ENCODE data around the gene CDC45.
"Not testable (repeated sequence)": the region's sequence is repeated elsewhere in the genome, so short reads cannot be mapped to it uniquely, and the experiment has no call there.

The CDC45 gene

DNA sequence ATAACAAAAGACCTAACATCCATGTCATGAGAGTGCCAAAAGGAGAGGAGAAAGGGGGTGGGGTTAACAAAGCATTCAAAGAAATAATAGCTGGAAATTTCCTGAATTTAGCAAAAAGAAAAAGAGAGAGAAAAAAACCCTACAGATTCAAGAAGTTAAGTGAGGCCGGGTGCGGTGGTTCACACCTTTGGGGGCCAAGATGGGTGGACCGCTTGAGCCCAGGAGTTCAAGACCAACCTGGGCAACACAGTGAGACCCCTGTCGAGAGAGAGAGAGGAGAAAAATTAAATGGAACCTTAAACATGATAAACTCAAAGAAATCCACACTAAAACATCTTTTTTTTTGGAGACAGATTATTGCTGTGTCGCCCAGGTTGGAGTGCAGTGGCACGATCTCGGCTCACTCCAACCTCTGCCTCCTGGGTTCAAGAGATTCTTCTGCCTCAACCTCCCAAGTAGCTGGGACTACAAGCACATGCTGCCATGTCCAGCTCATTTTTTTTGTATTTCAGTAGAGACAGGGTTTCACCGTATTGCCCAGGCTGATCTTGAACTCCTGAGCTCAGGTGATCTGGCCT is 53.4 kb downstream of the CDC45 start:
- no peak for DNase-seq

DNA sequence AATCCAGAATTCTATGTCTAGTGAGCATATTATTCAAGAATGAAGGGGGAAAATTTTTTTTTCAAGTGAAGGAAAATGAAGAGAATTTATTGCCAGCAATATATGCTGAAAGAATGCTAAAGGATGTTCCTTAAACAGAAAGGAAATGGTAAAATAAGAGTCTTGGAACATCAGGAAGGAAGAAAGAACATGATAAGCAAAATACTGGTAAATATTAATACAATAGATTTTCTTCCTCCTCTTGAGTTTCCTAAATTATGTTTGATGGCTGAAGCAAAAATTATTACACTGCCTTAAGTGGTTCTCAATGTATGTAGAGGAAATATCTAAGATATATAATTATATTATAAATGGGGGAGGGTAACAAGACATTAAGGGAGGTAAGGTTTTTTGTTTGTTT is 54.1 kb downstream of the CDC45 start:
- DNase-seq, result no peak

DNA sequence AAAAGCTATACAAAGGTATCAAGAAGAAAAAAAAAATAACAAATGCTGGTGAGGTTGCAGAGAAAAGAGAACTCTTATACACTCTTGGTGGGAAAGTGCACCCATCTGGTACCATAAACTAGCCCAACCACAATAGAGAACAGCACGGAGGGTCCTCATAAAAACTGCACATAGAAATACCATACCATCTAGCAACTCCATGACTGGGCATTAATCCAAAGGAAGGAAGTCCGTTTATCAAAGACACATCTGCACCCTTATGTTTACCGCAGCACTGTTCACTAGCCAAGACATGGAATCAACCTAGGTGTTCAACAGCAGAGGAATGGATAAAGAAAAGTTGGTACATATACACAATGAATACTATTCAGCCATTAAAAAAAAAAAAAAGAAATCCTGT is 55.3 kb downstream of the CDC45 start:
- no peak for DNase-seq

DNA sequence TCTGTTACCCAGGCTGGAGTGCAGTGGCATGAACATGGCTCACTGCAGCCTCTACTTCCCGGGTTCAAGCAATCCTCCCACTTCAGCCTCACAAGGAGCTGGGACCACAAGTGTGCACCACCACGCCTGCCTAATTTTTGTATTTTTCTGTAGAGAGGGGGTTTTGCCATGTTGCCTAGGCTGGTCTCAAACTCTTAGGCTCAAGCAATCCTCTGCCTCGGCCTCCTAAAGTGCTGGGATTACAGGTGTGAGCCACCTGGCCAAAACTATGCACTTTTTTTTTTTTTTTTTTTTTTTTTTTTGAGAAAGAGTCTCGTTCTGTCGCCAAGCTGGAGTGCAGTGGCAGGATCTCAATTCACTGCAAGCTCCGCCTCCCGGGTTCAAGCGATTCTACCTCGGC is 56.8 kb downstream of the CDC45 start:
- no peak for DNase-seq

DNA sequence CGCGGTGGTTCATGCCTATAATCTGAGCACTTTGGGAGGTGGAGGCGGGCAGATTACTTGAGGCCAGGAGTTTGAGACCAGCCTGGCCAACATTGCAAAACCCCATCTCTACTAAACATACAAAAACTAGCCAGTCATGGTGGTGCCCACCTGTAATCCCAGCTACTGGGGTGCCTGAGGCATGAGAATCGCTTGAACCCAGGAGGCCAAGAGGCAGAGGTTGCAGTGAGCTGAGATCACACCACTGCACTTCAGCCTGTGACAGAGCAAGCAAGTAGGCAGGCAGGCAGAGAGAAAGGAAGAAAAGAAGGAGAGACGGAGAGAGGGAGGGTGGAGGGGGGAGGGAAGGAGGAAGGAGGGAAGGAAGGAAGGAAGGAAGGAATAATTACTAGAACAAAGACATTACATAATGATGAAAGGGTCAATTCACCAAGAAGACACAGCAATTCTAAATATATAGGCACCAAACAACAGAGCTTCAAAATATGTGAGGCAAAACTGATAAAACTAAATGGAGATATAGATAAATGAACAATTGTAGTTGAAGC is 58.3 kb downstream of the CDC45 start:
- no peak for DNase-seq

DNA sequence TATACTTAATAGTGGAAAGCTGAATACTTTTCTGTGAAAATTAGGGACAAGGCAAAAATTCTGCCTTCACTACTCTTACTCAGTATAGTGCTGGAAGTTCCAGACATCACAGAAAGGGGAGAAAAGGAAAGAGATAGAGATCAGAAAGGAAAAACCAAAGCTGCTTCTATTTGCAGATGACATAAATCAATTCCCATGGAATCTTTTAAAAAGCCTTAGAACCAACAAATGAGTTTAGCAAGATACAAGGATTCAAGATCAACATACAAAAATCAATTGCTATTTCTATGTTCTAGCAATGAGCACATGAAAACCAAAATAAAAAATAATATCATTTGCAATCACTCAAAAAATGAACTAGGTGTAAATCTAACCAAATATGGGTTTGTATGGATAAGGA is 60.7 kb downstream of the CDC45 start:
- no peak for DNase-seq

DNA sequence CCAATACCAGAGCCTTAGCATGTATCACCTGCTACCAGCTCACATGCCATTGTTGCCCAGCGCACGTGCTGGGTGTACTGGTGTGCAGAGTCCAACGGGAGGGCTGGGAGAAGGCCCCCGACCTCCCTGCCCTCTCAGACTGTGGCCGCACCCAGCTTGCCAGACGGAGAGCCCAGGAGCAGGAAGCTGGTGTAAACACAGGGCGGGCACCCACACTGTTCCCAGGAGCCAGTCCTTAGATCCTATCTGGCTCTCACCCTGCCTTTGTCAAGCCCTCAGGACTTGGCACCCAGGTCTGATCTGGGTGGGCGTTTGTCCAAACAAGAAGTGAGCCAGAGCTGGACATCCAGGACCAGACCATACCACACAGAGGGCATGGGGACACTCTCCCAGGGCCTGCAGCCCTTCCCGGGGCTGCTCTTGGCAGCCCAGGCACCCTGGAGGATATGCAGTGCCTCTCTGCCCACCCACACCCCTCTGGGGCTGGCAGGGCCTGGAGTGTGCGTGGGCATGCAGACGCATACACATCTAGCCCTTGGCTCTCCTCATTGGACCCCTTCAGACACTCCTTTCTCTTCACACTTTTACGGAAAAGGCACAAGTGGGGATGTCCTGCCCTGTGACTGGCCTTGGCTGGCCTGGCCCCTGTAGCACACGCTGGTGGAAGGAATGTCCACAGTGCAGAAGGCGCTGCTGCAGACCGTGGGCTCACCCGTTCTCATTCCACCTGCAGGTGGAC is 64.4 kb downstream of the CDC45 start:
- DNase-seq, result no peak

DNA sequence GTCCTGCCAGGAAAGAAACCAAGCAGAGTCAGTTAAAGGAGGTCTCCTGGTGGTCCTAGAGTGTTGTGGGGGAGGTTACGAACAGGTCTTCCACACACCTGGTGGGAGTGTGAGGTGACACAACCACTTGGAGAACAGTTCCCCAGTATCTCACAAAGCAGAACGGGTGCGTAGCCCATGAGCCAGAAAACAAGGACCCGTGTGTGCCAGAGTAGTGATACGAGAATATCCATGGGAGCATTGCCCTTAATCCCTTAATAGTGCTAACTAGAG is 66.2 kb downstream of the CDC45 start:
- no peak for DNase-seq

DNA sequence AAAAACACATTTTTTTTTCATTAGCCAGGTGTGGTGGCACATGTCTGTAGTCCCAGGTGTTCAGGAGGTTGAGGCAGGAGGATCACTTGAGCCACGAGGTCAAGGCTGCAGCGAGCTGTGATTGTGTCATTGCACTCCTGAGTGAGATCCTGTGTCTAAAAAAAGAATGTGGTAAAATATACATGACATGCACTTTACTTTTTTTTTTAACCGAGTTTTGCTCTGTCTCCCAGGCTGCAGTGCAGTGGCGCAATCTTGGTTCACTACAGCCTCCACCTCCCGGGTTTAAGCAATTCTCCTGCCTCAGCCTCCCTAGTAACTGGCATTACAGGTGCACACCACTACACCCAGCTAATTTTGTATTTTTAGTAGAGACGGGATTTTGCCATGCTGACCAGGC is 67.0 kb downstream of the CDC45 start:
- DNase-seq, result no peak

DNA sequence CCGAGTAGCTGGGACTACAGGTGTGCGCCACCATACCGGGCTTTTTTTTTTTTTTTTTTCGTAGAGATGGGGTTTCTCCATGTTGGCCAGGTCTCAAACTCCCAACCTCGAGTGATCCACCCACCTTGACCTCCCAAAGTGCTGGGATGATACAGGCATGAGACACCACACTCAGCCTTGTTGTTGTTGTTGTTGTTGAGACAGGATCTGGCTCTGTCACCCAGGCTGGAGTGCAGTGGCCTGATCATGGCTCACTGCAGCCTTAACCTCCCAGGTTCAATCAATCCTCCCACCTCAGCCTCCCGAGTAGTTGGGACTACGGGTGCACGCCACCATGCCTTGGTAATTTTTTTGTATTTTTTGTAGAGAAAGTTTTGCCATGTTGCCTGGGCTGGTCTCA is 67.9 kb downstream of the CDC45 start:
- no peak for DNase-seq

DNA sequence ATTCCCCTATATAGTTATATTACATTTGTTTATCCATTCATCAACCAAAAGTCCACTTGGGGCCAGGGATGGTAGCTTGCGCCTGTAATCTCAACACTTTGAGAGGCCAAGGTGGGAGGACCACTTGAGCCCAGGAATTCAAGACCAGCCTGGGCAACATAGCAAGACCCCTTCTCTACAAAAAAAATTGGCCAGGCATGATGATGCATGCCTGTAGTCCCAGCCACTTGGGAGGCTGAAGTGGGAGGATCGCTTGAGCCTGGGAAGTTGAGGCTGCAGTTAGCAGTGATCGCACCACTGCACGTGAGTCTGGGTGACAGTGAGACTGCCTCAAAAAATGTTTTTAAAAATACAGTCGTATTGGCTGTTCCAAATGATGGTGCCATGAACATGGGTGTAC is 68.7 kb downstream of the CDC45 start:
- not testable (repeated sequence) for DNase-seq

DNA sequence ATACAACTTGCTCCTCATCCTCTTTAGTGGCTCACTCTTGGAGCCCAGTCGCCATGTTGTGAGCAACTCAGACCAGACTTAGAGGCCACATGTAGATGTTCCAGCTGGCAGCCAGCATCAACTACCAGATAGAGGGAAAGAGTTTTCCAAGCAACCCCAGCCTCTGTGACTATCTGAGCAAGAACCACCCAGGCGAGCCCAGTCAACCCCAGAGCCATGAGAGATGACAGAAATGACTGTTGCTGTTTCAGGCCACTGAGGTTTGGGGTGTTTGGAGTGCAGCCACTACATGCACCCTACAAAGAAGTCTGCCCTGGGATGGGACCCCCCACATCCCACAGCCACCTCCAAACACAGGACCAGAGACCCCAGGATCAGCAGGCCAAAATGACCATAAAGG is 69.2 kb downstream of the CDC45 start:
- DNase-seq, result no peak

DNA sequence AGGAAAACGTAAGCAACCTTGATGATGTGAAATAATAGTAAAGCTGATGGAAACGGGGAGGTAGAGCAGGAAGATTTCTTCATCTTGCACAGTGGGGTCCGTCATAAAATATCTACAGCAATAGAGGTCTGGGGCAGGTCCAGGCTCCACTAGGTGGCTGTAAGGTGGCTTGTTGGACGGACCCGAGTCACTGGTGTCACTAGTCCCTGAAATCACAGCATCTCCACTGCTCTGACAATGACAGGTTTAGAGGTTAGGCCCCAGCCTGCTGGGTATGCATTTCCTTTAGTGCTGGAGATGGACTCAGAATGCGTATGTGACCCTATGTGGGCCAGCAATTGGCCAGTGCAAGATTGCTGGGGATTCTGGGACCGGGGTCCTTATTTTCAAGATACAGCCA is 69.7 kb downstream of the CDC45 start:
- no peak for DNase-seq

DNA sequence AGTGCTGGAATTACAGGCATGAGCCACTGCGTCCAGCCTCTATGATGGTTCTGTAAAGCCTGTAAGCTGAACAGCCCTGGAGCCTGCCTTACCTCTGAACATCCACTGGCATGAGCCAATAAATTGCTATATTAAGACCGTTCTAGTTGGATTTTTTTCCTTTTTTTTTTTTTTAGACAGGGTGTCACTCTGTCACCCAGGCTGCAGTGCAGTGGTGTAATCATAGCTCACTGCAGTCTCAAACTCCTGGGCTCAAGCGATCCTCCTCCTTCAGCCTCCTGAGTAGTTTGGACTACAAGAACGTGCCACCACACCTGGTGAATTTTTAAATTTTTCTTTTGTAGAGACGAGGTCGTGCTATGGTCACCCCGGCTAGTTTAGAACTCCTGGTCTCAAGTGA is 70.7 kb downstream of the CDC45 start:
- no peak for DNase-seq

DNA sequence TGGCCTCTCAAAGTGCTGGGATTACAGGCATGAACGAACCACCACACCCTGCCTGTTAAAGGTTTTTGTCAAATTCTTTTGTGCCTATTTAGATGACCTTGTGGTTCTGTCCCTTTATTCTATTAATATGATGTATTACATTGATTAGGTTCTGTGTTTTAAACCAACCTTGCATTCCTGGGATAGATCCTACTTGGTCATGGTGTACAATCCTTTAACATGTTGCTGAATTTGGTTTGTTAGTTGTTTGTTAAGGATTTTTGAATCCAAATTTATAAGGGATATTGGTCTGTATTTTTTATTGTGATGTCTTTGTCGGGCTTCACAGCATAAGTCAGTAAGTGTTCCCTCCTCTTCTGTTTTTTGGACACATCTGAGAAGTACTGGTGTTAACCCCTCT is 73.5 kb downstream of the CDC45 start:
- DNase-seq, result no peak

DNA sequence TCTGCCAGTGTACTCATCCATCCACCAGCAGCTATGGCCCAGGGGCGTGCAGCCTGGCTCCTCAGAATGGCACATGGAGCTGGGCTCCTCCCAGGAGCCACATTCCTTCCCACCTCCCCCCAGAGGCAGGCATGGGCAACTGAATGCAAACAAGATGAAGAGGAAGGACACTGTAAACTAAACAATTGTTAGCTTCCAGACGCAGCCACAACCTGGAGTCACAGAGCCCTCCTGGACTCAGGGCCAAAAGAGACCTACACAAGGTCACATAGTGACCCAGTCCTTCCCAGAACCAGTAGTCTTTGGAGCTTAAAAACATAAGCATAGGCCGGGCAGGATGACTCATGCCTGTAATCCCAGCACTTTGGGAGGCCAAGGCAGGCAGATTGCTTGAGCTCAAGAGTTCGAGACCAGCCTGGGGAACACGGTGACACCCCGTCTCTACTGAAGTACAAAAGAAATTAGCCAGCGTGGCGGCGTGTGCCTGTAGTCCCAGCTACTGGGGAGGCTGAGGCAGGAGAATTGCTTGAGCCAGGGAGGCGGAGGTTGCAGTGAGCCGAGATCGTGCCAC is 75.2 kb downstream of the CDC45 start:
- no peak for DNase-seq

DNA sequence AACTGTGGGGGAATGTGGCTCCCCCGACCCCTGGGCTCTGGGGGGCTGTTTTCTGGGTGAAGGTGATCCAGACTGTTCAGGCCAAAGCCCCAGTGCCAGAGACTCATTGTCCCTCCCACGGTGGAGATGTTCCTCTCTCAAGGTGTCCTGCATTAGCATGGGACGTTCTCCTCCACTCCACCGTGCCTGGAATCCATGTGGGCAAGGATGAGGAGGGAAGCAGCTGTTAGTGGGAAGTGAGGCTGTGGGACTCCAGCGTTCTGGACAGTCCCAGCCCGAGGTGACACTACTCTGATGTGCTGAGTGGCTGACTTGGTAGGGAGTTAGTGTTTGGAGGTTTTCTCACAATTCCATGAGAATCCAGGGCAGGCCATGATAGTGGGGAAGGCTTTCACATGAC is 75.9 kb downstream of the CDC45 start:
- no peak for DNase-seq

DNA sequence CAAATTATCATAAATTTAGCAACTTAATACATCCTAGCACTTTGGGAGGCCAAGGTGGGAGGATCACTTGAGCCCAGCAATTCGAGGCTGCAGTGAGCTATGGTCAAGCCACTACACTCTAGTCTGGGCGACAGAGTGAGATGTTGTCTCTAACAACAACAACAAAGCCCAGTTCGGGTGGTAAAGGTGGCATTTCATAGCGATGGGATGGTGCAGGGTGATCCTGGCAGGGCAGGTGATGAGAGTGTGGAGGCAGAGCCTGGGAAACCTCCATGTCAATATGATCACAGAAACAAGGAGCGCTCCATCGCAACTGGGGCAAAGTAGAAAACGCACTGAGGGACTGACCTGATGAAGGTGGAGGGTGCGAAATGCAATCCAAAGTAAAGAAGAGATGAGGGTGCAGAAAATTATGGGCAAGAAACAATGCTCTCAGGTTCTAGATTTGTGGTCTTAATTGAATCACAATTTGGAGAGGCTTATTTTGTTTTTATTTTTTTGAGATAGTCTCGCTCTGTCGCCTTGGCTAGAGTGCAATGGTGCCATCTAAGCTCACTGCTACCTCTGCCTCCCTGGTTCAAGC is 77.3 kb downstream of the CDC45 start:
- no peak for DNase-seq

DNA sequence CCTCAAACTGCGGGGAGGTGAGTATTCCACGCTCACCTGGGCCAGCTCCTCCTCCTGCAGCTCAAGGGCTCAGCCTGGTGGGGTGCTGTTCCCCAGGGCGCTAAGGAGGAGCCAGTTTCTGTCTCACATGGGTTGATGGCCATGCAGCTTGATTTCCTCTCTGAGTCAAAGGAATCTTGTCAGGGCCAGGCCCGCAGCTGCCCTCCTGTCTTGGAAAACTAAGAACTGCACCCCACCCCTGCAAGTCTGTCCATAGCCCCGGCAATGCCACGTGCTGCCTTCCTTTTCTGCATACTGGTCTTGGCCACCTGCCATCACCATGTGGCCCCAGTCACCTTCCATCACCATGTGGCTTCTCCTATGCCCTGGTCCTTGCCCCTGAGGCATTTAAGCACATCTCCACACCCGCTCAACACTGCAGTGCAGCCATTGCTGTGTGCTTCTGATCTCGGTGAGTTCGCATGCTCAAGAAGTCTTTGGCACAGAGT is 79.6 kb downstream of the CDC45 start:
- no peak for DNase-seq

DNA sequence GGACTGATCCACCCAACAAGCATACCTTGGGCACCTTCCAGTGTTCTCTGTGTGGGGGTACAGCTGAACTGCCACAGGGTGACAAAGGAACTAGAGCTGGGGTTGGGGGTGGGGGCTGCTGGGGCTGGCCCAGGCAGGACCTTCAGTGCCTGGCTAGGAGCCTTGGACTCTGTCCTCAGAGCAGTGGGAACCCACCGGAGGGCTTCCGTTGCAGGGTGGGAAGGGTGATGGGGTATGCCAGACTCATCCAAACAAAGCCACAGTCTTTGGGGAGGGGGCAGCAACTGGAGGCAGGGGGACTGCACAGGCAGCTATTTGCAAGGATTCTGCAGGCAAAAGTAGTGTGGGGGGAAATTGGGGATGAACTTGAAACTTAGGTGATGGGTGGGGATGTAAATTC is 80.2 kb downstream of the CDC45 start:
- no peak for DNase-seq

DNA sequence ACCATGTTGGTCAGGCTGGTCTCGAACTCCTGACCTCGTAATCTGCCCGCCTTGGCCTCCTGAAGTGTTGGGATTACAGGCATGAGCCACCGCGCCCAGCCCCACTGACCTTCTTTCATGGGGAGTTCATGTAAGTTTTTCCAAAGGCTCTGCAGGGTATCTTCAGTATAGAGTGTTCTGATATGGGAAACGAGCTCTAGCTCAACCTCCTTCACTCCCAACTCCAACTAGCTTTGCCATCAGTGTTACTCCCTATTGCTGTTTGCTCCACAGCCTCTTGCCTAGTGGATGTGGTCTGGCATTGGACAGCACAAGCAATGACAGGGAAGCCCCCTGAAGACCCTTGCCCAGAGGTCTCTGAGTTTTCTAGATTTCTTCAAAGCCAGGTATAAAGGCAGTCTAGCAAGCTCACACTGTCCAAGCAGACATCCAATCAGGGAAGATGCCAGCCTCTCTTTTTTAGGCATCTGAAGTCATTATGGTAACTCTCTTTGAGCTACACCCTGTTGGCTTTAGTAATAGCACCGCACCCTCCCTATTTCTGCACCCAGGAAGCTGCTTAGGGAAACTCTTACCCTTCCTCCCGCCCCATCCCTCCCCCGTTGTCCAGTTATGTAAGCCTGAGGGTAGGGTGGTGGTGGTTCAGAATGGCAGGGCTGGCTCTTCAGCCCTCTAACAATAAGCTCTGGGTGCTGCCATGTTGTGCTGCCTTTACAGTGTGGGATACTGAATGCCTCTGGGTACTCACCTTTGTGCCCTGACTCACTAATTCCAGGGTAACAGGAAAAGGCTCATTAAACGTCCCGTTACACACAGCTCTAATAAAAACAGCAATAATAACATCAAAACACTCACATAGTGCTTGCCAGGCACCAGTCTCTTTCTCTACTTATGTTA is 85.9 kb downstream of the CDC45 start:
- DNase-seq, result no peak

DNA sequence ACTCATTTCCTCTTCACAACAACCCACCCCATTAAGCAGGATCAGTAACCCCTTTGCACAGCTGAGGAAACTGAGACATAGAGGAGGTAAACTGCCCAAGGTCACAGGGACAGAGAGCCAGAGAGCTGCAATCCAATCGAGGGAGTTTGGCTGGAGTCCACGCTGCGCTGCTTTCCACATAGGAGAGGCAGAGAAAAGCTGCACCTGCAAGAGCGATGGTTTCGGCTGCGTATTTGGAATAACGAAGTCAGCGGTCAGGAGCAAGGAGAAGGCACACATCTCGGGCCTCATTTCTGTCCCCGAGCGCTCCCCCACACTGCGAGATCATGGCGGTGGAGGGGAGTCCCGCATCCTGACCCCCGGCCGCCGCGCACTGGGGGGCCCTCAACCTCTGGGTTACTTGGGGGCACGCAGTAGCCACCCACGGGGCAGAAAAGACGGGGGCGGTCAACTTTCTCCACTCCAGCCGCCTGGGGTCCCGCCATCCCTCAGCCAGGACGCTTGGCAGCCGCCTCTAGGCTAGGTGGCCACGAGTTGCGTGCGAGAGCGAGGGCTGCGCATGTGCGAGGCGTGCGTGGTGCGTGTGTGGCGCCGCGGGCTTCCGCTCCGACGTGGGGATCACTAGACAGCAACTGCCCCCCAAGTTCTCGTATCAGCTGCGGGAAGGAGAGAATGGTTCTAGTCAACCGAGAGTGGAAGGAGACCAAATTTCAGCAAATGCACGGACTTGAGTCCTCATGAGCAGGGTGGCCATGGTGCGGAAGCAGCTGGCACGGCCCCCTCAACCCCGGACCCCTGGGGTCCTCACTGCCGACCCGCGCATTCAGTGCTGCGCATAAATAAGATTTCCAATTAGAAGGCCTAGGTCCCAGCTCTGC is 86.8 kb downstream of the CDC45 start:
- no peak for DNase-seq
